GM12878 (cell line): ENCODE results near the gene SNX32. TPM values are rescaled to one million over a fixed set of nuclear protein-coding genes. Genes with fewer than 3 reads are reported as not detected.

Source experiments
- BCLAF1 ChIP-seq: fragments of 450-650 bp; IDR thresholded peaks from 2 replicates; pipeline ENCODE4 v1.6.1; 2017; ENCODE audit warnings: antibody characterized with exemption, mild to moderate bottlenecking, moderate library complexity
- DPF2 ChIP-seq: fragments of 450-650 bp; IDR thresholded peaks from 2 replicates; pipeline ENCODE4 v1.6.1; 2017; ENCODE audit warnings: mild to moderate bottlenecking
- FOXM1 ChIP-seq: IDR thresholded peaks from 2 replicates; pipeline ENCODE4 v1.6.1; 2012; ENCODE audit warnings: low read depth, mild to moderate bottlenecking, inconsistent platforms, low read length, moderate library complexity
- IKZF1 ChIP-seq: fragments of 450-650 bp; conservative IDR thresholded peaks from 2 replicates; pipeline ENCODE4 v1.6.1; 2017; ENCODE audit warnings: antibody characterized with exemption, mild to moderate bottlenecking
- MEF2A ChIP-seq: IDR thresholded peaks from 2 replicates; pipeline ENCODE4 v1.6.1; 2011; ENCODE audit warnings: low read depth, mild to moderate bottlenecking, low read length, moderate library complexity; ENCODE audit not compliant: insufficient read depth
- NFXL1 ChIP-seq: fragments of 450-650 bp; IDR thresholded peaks from 2 replicates; pipeline ENCODE4 v1.6.1; 2017; ENCODE audit warnings: antibody characterized with exemption, mild to moderate bottlenecking, borderline replicate concordance
- PKNOX1 ChIP-seq: fragments of 450-650 bp; IDR thresholded peaks from 2 replicates; pipeline ENCODE4 v1.6.1; 2016; ENCODE audit warnings: mild to moderate bottlenecking
- RB1 ChIP-seq: fragments of 450-650 bp; formaldehyde crosslinking; IDR thresholded peaks from 2 replicates; pipeline ENCODE4 v1.6.1; 2017; ENCODE audit warnings: mild to moderate bottlenecking, borderline replicate concordance
- RELA ChIP-seq: fragments of 450-650 bp; IDR thresholded peaks from 2 replicates; pipeline ENCODE4 v1.8.0; 2014; ENCODE audit warnings: borderline replicate concordance; ENCODE audit not compliant: partially characterized antibody
- RFX5 ChIP-seq: IDR thresholded peaks from 2 replicates; pipeline ENCODE4 v1.6.1; 2011; ENCODE audit warnings: low read depth, low read length, improper control_type of control experiment
- SIN3A ChIP-seq: IDR thresholded peaks from 2 replicates; pipeline ENCODE4 v1.6.1; 2012; ENCODE audit warnings: low read depth, low read length, improper control_type of control experiment
- SKIL ChIP-seq: fragments of 450-650 bp; IDR thresholded peaks from 2 replicates; pipeline ENCODE4 v1.6.1; 2017; ENCODE audit warnings: mild to moderate bottlenecking, low read depth, inconsistent platforms; ENCODE audit not compliant: poor library complexity, severe bottlenecking
- SREBF2 ChIP-seq: IDR thresholded peaks from 2 replicates; pipeline ENCODE4 v1.6.1; 2012; ENCODE audit warnings: mild to moderate bottlenecking, low read length
- SRF ChIP-seq, 2 experiments: IDR thresholded peaks; 2 replicates each; pipeline ENCODE4 v1.6.1; 2011; ENCODE audit warnings: low read depth in 2 of 2, low read length in 2 of 2, mild to moderate bottlenecking in 1 of 2, moderate library complexity in 1 of 2
- USF1 ChIP-seq: IDR thresholded peaks from 2 replicates; pipeline ENCODE4 v1.6.1; 2011; ENCODE audit warnings: borderline replicate concordance, low read depth, mild to moderate bottlenecking, moderate library complexity, mixed read lengths, low read length; ENCODE audit not compliant: insufficient read depth; ENCODE audit errors: extremely low read length
- YBX1 ChIP-seq: fragments of 450-650 bp; IDR thresholded peaks from 2 replicates; pipeline ENCODE4 v1.6.1; 2016; ENCODE audit warnings: antibody characterized with exemption
- ZNF274 ChIP-seq: IDR thresholded peaks from one replicate; pipeline ENCODE4 v1.8.0; 2011; ENCODE audit not compliant: insufficient read length, insufficient read depth
- ZNF592 ChIP-seq: fragments of 450-650 bp; IDR thresholded peaks from 2 replicates; pipeline ENCODE4 v1.6.1; 2017; ENCODE audit warnings: mild to moderate bottlenecking, moderate library complexity
- polyA plus RNA-seq, 11 experiments: library from polyadenylated mRNA; depleted of rRNA in 4 of 11; unstranded in 6 of 11; stranded (reverse) in 5 of 11; fragments of >200 nt; fragmentation: Nextera tagmentation in 4 of 11; fragmentation: Illumina TruSeq in 1 of 11; extraction: Ambion mirVana in 4 of 11; extraction: Trizol in 1 of 11; gene quantifications; 1 replicate in 1 of 11; 2 replicates in 10 of 11; pipeline versions ENCODE4 v1.2.1 to v1.2.3, GENCODE V29; 2011 to 2016; ENCODE audit warnings: inconsistent platforms in 2 of 11, missing spikeins in 2 of 11, low read depth in 1 of 11
- total RNA-seq, 4 experiments: library from RNA; depleted of rRNA in 3 of 4; stranded (reverse); fragments of >200 nt in 3 of 4; fragmentation: Illumina TruSeq in 1 of 4; extraction: Trizol in 1 of 4; gene quantifications; 2 replicates each; pipeline versions ENCODE4 v1.2.1 to v1.2.3, GENCODE V29; 2013 to 2021

SNX32 gene
- total and polyA plus RNA-seq, 10 of the 15 experiments (the other 5 are each of a cell fraction or from before 2014, with no cell fraction given) = 0.04 to 1.5 (median 0.11) TPM; not detected in 1

GRCh38 chr11:65890324-65891218 is 56.8 kb downstream of the SNX32 start, which contains the start of gene CCDC85B (continued):
- TF ChIP-seq NFXL1 (no peak; the same call in 1 of the 2 replicates), SREBF2 (no peak), BCLAF1 (no peak; the same call in 1 of the 2 replicates), RB1 (peak; percentile 82; the same call in 1 of the 2 replicates), SKIL (no peak), SRF (IDR thresholded peaks at IDR 0.05; ENCODE audit: low read depth in 2 of 2, low read length in 2 of 2) (0 out of 4 replicates have a peak, but pooled peaks of 1 of the 2 experiments have one; percentile 35), DPF2 (peak; percentile 79), IKZF1 (peak; percentile 84), USF1 (no peak), YBX1 (no peak), FOXM1 (no peak), ZNF274 (no peak), ZNF592 (peak; percentile 91), RFX5 (no peak), RELA (no peak), SIN3A (no peak), PKNOX1 (peak; percentile 44), MEF2A (no peak)
